Stimulated activated CD8-positive, alpha-beta memory T cell treated with anti-CD3 and anti-CD28 coated beads, Interleukin-15, amount 100 ng/mL, for 4 hours (primary cell): ENCODE results near the gene UBE2M.
A peak's percentile ranks its signal among the peaks of the same experiment; 100 is the strongest.
"Not testable (repeated sequence)": the region's sequence is repeated elsewhere in the genome, so short reads cannot be mapped to it uniquely, and the experiment has no call there.

Experiments used
- DNase-seq, 2 donors: peaks; one replicate each; pipeline ENCODE4 v3.0.0-alpha.2; 2020; ENCODE audit warnings: low read depth in 2 of 2

Gene UBE2M

GRCh38 chr19:58513694-58514563 is 44.5 kb downstream of the UBE2M start:
- peak; percentile 84 for DNase-seq

- DNase-seq: no peak
Observed at GRCh38 chr19:58513213-58513693, 45.2 kb downstream of the UBE2M start.

- no peak for DNase-seq
Observed at GRCh38 chr19:58511353-58512208, 46.8 kb downstream of the UBE2M start, which contains the start of gene SLC27A5. Gene SLC27A5 (minus strand): TSS chr19:58511992. CDS start chr19:58511955, 37 bp downstream.

DNA sequence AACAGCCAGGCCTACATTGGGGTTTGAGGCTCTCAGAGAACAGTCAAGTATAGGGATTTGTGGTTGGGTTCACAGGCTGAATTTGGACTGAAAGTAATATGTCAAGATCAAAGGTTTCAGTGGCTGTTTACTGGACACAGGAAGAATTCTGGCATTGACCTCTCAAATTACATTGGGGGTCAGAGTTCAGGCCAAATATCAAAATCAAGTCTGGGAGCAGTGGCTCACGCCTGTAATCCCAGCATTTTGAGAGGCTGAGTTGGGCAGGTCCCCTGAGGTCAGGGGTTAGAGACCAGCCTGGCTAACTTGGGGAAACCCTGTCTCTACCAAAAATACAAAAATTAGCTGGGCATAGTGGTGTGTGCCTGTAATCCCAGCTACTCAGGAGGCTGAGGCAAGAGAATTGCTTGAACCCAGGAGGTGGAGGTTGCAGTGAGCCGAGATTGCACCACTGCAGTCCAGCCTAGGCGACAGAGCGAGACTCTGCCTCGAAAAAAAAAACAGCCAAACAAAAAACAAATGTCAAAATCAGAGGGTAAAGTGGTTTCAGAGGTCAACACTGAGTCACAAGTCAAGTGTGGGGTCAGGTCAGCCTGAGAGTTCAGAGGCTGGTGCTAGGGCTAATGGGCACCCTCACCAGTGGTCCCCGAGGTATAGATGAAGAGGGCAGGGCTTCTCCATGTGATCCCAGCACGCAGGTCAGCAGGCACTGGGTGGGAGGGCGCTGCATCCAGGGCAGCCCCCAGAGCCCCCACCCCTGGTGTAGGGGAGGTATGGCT is 48.1 kb downstream of the UBE2M start:
- DNase-seq: no peak

DNA sequence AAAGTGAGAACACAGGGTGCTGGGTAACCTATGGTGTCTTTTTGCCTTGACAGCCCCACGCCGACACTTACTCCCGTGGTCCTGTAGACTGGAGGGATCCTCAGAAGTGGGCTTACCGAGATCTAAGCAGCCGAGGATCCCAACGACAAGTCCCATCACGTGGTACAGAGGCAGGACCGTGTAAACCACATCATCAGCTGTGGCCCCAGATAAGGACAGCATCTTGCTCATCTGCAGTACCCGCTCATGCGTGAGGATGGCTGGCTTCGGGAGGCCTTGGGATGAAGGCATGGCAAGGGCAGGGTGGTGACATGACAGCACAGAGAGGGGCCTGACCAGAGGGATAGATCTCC is 48.7 kb downstream of the UBE2M start:
- DNase-seq: no peak

DNA sequence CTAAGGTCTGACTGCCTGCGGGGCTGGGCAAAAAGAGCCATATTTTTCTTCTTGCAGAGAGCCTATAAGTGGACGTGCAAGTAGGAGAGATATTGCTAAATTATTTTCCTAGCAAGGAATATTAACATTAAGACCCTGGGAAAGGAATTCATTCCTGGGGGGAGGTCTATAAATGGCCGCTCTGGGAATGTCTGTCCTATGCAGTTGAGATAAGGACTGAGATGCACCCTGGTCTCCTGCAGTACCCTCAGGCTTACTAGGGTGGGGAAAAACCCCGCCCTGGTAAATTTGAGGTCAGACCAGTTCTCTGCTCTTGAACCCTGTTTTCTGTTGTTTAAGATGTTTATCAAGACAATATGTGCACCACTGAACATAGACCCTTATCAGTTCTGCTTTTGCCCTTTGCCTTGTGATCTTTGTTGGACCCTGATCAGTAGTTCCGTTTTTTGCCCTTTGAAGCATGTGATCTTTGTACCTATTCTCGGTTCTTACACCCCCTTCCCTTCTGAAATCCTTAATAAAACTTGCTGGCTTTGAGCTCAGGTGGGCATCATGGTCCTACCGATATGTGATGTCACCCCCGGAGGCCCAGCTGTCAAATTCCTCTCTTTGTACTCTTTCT is 50.7 kb downstream of the UBE2M start:
- not testable (repeated sequence) for DNase-seq
